ENCODE measurements around the gene POU2F3. TPM values are rescaled to one million over a fixed set of nuclear protein-coding genes. Genes with fewer than 3 reads are reported as not detected.

POU2F3 gene
- total RNA-seq, 1 donor, result not detected

DNA sequence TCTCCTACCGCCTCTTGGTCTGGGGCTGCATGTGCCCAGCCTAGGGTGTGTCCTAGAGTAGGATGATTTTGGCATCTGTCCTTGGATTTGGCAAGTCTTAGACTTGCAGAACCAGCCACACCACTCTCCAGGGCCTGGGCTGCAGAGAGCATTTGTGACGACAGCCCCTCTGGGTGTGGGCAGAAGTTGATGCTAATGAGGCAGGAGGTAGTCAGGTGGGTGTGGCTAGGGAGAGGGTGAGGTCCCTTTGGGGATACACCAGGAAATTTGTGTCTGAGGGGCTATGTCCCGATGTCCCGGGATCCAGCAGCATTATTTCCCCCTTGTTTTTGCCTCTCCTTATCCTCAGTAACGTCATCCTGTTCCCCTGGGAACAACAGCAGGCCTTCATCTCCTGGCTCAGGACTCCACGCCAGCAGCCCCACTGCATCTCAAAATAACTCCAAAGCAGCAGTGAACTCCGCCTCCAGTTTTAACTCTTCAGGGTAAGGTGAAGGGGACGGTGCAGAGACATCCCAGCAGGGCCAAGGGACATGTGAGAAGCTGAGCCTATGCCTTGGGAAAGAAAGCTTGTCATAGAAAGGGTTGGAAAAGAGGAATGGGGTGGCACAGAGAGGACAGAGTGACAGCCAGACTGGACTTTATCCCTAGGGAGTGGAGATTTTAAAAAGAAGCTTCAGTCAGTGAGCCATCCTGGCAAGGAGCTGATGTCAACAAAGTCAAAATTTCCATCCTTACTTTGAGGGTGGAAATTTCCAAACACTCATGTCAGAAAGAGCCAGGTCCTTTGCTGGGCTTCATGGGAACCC is 77.1 kb downstream of the POU2F3 start:
- H3K27me3 ChIP-seq (ENCODE audit: insufficient read depth, low read length), result peaks cover 29% of the 10 kb centered on the region
- H3K4me1 ChIP-seq (ENCODE audit: insufficient read depth, low read length), result no peaks in the 10 kb centered on the region
- no peaks in the 10 kb centered on the region for H3K9me3 ChIP-seq (ENCODE audit: low read depth, low read length)
- no peak overlapping the region for H3K4me3 ChIP-seq (ENCODE audit: low read length)

GRCh38 chr11:120317689-120318480 is 77.9 kb downstream of the POU2F3 start:
- Histone ChIP-seq H3K27me3 (ENCODE audit: insufficient read depth, low read length) (peaks cover 37% of the 10 kb centered on the region), H3K4me1 (ENCODE audit: insufficient read depth, low read length) (no peaks in the 10 kb centered on the region), H3K9me3 (ENCODE audit: low read depth, low read length) (no peaks in the 10 kb centered on the region), H3K4me3 (ENCODE audit: low read length) (no peak overlapping the region)

DNA sequence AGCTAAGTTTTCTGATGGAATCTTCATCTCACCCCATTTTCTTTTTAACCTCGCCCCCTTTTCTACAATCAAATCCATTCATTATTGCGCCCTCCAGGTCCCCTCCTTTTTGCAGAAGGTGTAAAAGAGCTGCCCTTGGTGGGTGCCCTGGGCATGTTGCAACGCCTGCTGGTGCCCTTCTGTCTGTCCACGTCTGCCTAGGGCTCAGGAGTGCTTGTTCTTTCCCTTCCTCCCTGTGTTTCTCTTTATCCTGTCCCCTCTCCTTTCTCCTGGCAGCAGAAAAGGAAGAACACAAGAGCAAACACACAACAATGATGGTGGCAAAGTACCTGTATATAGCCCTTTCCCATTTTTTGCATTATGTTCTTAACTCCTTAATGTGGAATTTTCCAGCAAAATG is 79.0 kb downstream of the POU2F3 start:
- Histone ChIP-seq H3K9me3 (ENCODE audit: low read depth, low read length) (no peaks in the 10 kb centered on the region), H3K4me3 (ENCODE audit: low read length) (no peak overlapping the region), H3K27me3 (ENCODE audit: insufficient read depth, low read length) (peaks cover 47% of the 10 kb centered on the region)

GRCh38 chr11:120324932-120325810 is 85.2 kb downstream of the POU2F3 start, which contains the start of gene TLCD5:
Gene TLCD5 (plus strand): TSS chr11:120325299. CDS start chr11:120327442, 2,143 bp downstream.
- no peaks in the 10 kb centered on the region for H3K9me3 ChIP-seq (ENCODE audit: low read depth, low read length)
- H3K4me3 ChIP-seq (ENCODE audit: low read length), result peak within 1 kb of the TSS; percentile 18
- H3K4me1 ChIP-seq (ENCODE audit: insufficient read depth, low read length), result peaks cover 12% of the 10 kb centered on the region
- peaks cover 87% of the 10 kb centered on the region for H3K27me3 ChIP-seq (ENCODE audit: insufficient read depth, low read length)

More for the DNA sequence above, 79.0 kb downstream of the POU2F3 start:
- no peaks in the 10 kb centered on the region for H3K4me1 ChIP-seq (ENCODE audit: insufficient read depth, low read length)

DNA sequence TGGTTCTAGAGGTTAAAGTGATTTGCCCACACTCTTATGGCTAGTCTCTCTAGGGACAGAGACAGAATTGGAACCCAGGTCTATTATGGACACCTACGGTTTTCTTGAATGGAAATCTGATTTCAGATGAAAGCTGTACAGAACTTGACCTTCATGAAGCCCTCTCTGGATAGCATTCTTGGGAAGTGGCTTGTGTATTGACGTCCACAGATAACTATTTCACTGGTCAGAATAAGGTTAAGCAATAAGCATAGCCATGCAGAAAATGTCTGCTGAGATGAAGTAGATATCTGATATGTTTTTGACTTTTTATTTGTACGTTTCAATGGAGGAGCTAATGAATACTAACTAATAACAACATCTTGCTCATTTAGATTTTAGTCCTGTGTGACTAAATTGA is 86.3 kb downstream of the POU2F3 start:
- H3K4me3 ChIP-seq (ENCODE audit: low read length), result no peak overlapping the region
- H3K9me3 ChIP-seq (ENCODE audit: low read depth, low read length), result no peaks in the 10 kb centered on the region
- peaks cover 92% of the 10 kb centered on the region for H3K27me3 ChIP-seq (ENCODE audit: insufficient read depth, low read length)
- H3K4me1 ChIP-seq (ENCODE audit: insufficient read depth, low read length), result peaks cover 12% of the 10 kb centered on the region

GRCh38 chr11:120326845-120327281 is 86.9 kb downstream of the POU2F3 start:
- Histone ChIP-seq H3K4me1 (ENCODE audit: insufficient read depth, low read length) (peaks cover 12% of the 10 kb centered on the region), H3K27me3 (ENCODE audit: insufficient read depth, low read length) (peaks cover 96% of the 10 kb centered on the region), H3K4me3 (ENCODE audit: low read length) (no peak overlapping the region), H3K9me3 (ENCODE audit: low read depth, low read length) (no peaks in the 10 kb centered on the region)

DNA sequence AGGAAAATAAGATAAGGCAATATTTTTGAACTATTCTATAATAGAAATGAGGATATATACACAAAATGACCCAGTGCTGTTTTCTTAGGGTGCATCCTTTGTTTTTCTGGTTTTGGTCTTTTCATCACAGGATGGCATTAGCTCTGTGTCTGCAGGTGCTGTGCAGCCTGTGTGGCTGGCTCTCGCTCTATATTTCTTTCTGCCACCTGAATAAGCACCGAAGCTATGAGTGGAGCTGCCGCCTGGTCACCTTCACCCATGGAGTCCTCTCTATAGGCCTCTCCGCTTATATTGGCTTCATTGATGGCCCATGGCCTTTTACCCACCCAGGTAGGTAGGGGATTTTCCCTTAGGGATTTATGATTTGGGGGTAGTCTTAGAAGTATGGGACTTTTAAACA is 87.4 kb downstream of the POU2F3 start:
- Histone ChIP-seq H3K4me1 (ENCODE audit: insufficient read depth, low read length) (peaks cover 12% of the 10 kb centered on the region), H3K27me3 (ENCODE audit: insufficient read depth, low read length) (peaks cover 96% of the 10 kb centered on the region), H3K4me3 (ENCODE audit: low read length) (no peak overlapping the region), H3K9me3 (ENCODE audit: low read depth, low read length) (no peaks in the 10 kb centered on the region)

DNA sequence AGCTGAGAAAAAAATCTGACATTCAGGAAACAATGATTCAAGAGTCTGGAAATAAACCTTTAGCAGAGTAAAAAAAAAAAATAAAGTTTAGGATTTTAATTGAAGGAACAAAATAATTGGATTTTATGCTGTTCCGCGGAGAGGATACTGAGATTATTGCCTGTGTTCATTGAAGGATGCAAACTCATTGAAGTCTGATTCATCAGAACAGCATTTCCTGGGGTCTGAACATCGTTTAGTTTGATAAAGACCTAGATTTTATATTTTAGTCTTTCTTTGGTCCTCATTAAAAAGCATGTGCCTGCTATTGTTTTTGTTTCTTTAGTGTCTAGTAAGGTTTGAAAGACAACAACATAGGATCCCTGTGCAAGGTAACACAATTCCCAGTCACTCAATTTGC is 89.6 kb downstream of the POU2F3 start:
- peaks cover 12% of the 10 kb centered on the region for H3K4me1 ChIP-seq (ENCODE audit: insufficient read depth, low read length)
- H3K4me3 ChIP-seq (ENCODE audit: low read length), result no peak overlapping the region
- no peaks in the 10 kb centered on the region for H3K9me3 ChIP-seq (ENCODE audit: low read depth, low read length)
- H3K27me3 ChIP-seq (ENCODE audit: insufficient read depth, low read length), result peaks cover 95% of the 10 kb centered on the region

DNA sequence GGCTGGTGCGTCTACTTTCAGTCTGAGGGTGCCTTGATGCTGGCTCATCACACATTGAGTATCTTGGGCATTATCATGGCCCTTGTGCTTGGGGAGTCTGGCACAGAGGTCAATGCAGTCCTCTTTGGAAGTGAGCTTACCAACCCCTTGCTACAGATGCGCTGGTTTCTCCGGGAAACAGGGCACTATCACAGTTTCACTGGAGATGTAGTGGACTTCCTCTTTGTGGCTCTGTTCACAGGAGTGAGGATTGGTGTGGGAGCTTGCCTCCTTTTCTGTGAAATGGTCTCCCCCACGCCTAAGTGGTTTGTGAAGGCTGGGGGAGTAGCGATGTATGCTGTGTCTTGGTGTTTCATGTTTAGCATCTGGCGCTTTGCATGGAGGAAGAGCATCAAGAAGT is 90.1 kb downstream of the POU2F3 start:
- H3K27me3 ChIP-seq (ENCODE audit: insufficient read depth, low read length), result peaks cover 92% of the 10 kb centered on the region
- peaks cover 12% of the 10 kb centered on the region for H3K4me1 ChIP-seq (ENCODE audit: insufficient read depth, low read length)
- no peak overlapping the region for H3K4me3 ChIP-seq (ENCODE audit: low read length)
- no peaks in the 10 kb centered on the region for H3K9me3 ChIP-seq (ENCODE audit: low read depth, low read length)

- Histone ChIP-seq H3K27me3 (ENCODE audit: insufficient read depth, low read length) (peaks cover 86% of the 10 kb centered on the region), H3K4me1 (ENCODE audit: insufficient read depth, low read length) (peaks cover 13% of the 10 kb centered on the region), H3K9me3 (ENCODE audit: low read depth, low read length) (no peaks in the 10 kb centered on the region), H3K4me3 (ENCODE audit: low read length) (no peak overlapping the region)
These were observed 91.5 kb downstream of the POU2F3 start for GRCh38 chr11:120331301-120331996.

- Histone ChIP-seq H3K27me3 (ENCODE audit: insufficient read depth, low read length) (peaks cover 86% of the 10 kb centered on the region), H3K9me3 (ENCODE audit: low read depth, low read length) (no peaks in the 10 kb centered on the region), H3K4me3 (ENCODE audit: low read length) (no peak overlapping the region), H3K4me1 (ENCODE audit: insufficient read depth, low read length) (peaks cover 27% of the 10 kb centered on the region)
These were observed 93.1 kb downstream of the POU2F3 start for GRCh38 chr11:120332822-120333716.

DNA sequence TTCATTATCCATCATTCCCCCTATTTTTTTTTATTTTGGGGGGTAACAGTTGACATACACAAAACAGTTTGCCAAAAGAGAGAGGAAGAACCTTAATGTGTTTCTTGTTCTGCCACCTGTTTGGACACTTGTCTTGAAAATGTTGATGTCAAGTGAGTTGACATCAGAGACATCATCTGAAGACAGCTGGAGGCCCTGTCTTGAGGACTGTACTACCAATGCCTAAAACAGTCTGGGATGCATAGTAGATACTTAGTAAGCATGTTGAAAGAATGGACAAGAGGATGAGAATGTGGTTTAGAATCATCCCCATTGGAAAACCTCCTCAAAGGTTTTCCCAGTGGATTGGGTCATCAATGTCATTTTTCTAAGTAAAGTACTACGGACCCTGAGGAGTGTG is 93.9 kb downstream of the POU2F3 start:
- Histone ChIP-seq H3K27me3 (ENCODE audit: insufficient read depth, low read length) (peaks cover 88% of the 10 kb centered on the region), H3K4me3 (ENCODE audit: low read length) (no peak overlapping the region), H3K4me1 (ENCODE audit: insufficient read depth, low read length) (peaks cover 27% of the 10 kb centered on the region), H3K9me3 (ENCODE audit: low read depth, low read length) (no peaks in the 10 kb centered on the region)

- Histone ChIP-seq H3K27me3 (ENCODE audit: insufficient read depth, low read length) (peaks cover 88% of the 10 kb centered on the region), H3K4me3 (ENCODE audit: low read length) (no peak overlapping the region), H3K4me1 (ENCODE audit: insufficient read depth, low read length) (peaks cover 27% of the 10 kb centered on the region), H3K9me3 (ENCODE audit: low read depth, low read length) (no peaks in the 10 kb centered on the region)
These were observed 94.4 kb downstream of the POU2F3 start for GRCh38 chr11:120334332-120334731.
